HG02798 (cell line): Measurements from ENCODE around the gene CEACAM16.
"Not testable (repeated sequence)": the region's sequence is repeated elsewhere in the genome, so short reads cannot be mapped to it uniquely, and the experiment has no call there.

Experiments
- ATAC-seq: cut with Tn5 transposase; IDR thresholded peaks from one replicate; pipeline ENCODE4 v1.9.1; 2021; ENCODE audit warnings: mild to moderate bottlenecking; ENCODE audit not compliant: unreplicated experiment, poor library complexity

CEACAM16 gene

DNA sequence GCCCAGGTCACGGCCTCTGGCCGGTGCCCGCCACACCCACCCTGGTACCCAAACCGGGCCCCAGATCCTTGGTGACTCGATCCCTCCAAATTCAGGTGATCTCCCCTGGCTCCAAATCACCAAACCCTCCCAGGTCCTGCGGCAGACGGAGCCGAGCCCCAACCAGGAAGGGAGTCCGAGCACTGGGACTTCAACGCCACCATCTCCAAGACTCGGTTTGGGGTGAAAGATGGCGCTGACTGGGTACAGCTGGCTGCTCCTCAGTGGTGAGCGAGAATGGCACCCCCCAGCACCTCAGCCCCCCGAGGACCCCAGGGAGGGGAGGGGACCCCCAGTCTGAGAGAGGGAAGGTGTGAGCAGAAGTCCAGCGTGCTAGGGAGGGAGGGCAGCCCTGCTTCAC, 2.3 kb downstream of the CEACAM16 start:
- no peak for ATAC-seq

DNA sequence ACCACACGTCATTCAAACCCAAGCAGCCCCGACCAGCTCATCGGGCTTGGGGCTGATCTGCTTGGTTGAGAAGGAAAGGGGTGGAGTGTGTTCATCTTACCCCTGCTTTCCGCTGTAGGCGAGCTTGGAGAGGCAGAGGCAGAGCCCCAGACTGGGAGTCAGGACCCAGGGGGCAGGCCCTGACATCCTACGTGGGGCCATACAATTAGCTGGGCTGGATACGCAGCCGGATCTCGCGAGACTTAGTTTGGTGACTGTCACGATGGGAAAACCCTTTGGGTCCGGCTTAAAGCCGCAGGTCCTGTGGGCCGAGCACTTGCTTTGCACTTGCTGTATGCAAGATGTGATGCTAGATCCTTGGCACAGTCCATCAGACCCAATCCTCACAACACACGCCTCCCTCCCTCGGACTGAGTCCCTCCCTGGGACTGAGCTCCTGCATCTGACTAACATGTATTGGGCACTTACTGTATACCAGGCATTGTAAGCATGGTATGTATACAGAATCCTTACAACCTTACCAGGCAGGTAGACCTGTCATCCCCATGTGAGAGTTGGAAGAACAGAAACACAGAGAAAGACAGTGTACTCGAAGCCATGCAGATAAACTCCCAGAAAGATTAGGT, 3.7 kb downstream of the CEACAM16 start:
- no peak for ATAC-seq

DNA sequence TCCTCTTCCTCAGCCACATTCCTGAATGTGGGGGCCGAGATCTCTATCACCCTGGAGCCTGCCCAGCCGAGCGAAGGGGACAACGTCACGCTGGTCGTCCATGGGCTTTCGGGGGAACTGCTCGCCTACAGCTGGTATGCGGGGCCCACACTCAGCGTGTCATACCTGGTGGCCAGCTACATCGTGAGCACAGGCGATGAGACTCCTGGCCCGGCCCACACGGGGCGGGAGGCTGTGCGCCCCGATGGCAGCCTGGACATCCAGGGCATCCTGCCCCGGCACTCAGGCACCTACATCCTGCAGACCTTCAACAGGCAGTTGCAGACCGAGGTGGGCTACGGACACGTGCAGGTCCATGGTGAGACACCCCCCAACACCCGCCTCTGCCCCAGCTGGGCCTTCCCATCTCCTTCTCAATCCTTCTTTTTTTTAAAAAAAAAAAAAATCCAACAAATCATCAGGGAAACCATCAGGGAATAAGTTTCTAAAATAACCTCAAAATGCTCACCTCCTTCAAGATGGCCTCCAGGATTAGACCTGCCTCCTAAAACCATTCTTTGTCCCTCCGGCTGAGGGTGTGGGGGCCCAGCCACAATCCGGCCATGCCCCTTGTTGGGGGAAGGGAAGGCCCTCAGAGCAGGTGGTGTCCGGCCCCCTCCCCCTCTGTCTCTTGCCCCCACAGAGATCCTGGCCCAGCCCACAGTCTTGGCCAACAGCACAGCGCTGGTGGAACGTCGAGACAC, 4.6 kb downstream of the CEACAM16 start:
- ATAC-seq, result no peak

DNA sequence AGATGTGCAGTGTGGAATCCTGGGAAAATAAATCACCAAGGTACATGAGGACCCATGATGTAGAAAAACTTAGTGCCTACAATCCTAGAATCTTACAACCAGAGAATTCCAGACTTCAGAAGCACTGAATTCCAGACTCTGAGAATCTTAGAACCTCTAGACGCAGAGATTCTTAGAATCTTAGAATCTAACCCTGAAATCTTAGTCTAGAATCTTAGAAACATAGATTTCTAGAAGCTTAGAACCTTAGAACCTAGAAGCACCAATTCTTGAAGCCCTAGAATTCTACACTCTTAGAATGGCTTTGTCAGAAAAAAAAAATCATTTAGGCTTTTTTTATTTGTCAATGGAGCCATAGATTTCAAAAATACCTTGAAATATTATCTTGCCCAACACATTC, 6.0 kb downstream of the CEACAM16 start:
- no peak for ATAC-seq

DNA sequence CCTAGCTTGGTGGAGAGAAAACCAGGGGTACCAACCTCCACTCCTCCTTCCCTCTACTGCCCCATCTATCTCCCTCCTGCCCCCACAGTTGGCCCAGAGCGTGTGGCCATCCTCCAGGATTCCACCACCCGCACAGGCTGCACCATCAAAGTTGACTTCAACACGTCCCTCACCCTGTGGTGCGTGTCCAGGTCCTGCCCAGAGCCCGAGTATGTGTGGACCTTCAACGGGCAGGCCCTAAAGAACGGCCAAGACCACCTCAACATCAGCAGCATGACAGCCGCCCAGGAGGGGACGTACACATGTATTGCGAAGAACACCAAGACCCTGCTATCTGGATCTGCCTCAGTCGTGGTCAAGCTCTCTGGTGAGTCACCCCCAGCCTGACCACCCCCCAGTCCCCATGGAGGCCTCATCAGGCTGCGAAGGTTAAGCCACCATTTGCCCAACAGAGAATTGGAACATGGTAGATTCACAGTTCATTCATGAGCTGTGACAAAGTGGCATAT, 6.6 kb downstream of the CEACAM16 start:
- no peak for ATAC-seq

DNA sequence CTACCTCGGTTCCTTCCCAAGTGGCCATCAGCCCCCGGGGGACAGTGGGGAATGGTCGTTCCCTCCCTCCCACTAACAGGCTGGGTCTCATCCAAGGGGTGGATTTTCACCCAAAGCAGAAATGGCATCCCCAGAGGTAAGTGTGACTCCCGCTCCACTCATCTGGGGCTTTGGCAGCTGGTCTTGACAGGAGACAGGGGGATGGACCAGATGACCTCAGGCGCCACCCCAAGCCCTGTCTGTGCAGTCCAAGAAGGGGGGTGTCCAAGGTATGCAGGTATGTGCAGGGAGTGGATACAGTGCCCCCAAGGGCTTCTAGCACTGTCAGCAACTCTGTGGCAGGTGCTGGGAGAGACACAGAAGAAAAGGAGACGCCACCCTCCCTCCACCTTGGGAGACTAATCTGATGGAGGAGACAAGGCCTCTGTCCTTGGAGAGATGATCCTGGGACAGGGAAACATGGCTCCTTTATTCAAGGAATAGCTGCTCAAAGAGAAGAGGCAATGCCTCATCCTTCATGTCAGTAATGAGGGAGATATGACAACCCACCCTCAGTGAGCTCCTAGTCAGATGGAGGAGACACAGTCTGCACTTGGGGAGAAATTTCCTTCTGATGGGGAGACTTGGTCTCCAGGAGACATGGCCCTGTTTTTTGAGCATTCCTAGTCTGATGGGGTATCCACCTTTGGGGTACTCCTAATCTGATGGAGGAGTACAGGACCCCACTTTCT, 7.7 kb downstream of the CEACAM16 start:
- ATAC-seq, result no peak

- ATAC-seq, result no peak
Observed at GRCh38 chr19:44707794-44708193, 8.8 kb downstream of the CEACAM16 start.

- ATAC-seq, result no peak
Observed at GRCh38 chr19:44708940-44709339, 10.0 kb downstream of the CEACAM16 start.

DNA sequence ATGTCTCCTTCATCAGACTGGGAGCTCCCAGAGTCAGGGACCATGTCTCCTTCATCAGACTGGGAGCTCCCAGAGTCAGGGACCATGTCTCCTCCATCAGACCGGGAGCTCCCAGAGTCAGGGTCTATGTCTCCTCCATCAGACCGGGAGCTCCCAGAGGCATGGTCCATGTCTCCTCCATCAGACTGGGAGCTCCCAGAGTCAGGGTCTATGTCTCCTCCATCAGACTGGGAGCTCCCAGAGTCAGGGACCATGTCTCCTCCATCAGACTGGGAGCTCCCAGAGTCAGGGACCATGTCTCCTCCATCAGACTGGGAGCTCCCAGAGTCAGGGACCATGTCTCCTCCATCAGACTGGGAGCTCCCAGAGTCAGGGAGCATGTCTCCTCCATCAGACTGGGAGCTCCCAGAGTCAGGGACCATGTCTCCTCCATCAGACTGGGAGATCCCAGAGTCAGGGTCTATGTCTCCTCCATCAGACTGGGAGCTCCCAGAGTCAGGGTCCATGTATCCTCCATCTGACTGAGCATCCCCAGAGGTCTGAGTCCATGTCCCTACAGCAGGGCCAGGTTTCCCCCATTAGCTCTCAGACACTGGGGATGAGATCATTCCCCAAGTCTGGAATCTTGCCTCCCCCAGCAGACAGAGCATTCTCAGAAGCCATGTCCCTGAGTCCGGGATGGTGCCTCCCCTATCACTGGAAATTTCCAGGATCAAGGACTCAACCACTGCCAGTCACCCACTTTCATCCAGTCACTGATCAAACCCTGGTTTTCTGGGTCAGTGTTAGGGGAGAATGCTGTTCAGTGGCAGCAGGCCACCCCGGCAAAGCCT, 10.7 kb downstream of the CEACAM16 start:
- ATAC-seq, result not testable (repeated sequence)

- no peak for ATAC-seq
Observed at GRCh38 chr19:44710483-44710882, 11.5 kb downstream of the CEACAM16 start.

DNA sequence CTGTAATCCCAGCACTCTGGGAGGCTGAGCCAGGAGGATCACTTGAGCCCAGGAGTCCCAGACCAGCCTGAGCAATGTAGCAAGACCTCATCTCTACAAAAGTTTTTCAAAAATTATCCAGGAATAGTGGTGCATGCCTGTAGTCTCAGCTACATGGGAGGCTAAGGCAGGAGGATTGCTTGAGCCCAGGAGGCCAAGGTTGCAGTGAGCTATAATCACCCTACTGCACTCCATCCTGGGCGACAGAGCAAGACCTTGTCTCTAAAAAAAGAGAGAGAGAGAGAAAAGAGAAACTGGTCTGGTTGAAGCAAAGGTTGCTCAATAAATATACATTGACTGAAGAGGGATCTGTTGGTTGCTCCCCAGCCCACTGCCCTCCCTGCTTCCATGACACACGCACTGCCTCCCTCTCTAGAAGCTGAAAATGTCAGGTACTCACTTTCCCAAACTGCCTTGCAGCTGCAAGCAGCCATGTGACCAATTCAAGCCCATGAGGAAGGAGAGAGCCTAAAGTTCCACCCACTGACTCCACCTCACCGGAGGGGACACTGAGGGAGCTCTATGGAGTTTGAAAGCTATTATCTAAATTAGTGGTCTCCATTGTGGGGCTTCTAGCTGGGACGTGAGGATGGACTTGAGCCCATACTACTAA, 14.0 kb downstream of the CEACAM16 start:
- ATAC-seq, result no peak

- no peak for ATAC-seq
Observed at GRCh38 chr19:44714597-44715169, 15.7 kb downstream of the CEACAM16 start.

GRCh38 chr19:44717603-44718002, 18.7 kb downstream of the CEACAM16 start:
- no peak for ATAC-seq

DNA sequence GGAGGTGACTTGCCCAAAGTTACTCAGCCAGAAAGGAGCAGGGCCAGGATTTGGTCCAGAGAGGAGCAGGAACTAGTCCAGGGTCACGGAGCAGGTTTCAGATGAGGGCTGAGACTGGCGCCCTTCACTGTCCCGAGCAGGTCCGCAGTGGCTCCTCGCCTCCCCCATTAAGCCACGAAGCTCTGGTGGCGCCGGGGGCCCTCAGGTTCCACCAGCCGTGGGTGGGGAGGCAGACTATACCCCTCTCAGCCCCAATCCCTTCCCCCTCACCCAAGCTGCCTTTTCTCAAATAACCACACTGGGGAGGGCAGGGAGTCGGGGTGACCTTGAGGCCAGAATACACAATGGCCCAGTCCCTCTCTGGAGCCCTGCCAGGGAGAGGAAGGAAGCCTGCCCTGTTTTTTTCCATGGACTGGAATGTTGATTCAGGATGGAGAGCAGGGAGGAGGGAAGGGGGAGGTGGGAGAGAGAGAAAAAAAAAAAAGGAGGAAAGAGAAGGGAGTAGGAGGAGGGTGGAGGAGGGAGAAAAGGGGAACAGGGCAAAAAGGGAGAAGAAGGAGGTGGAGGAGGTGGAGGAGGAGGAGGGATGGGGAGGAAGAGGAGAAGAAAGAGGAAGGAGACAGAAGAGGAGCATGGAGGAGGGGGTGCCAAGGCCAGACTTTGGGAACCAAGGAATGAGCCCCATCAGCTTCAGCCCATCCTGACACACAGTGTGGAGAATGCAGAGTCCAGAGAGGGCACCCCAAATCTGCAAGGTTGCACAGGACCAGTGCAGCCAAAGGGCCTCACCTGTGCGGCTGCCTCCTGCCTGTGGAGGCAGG, 19.7 kb downstream of the CEACAM16 start:
- ATAC-seq, result no peak

DNA sequence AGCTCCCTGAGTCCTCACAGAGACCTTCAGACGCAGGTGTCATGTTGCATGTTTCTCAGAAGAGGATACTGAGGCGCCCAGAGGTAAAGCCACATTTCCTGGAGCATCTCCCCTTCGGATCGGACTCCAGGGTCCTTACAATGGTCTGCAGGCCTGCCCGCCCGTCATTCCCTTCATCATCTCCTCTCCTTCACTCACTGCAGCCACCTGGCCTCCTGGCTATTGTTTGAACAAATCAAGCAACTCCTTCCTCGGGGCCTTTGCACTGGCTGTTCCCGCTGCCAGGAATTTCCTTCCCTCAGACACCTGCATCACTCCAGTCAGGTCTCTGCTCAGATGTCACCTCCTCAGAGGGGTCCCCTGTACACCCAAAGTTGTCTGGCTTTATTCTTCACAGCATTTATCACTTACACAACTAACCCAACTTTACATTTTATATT, 20.3 kb downstream of the CEACAM16 start:
- ATAC-seq, result no peak

GRCh38 chr19:44720396-44720795, 21.4 kb downstream of the CEACAM16 start:
- not testable (repeated sequence) for ATAC-seq

DNA sequence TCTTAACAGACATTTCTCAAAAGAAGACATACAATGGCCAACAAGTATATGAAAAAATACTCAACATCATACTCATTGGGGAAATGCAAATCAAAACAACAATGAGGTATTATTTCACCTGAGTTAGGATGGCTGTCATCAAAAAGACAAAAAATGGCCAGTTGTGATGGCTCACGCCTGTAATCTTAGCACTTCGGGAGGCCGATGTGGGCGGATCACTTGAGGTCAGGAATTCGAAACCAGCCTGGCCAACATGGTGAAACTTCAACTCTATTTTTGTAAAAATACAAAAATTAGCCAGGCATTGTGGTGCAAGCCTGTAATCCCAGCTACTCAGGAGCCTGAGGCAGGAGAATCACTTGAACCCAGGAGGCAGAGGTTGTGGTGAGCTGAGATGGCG, 22.0 kb downstream of the CEACAM16 start:
- ATAC-seq, result no peak

GRCh38 chr19:44721369-44721768, 22.4 kb downstream of the CEACAM16 start:
- not testable (repeated sequence) for ATAC-seq
